Natural killer cell treated with Interleukin-12 subunit alpha and Interleukin-12 subunit beta and Interleukin-15 and Interleukin-18, amount 100 ng/mL, for 72 hours (primary cell): ENCODE data around the gene FOXD4. TPM values are rescaled to one million over a fixed set of nuclear protein-coding genes. Genes with fewer than 3 reads are reported as not detected.
"Not testable (repeated sequence)": the region's sequence is repeated elsewhere in the genome, so short reads cannot be mapped to it uniquely, and the experiment has no call there.

Experiments used
- ATAC-seq, 2 donors: fragments of 150-1000 bp; cut with Tn5 transposase in 1 of 2; sonication (Bioruptor Pico), chemical (Tn5 transposase) in 1 of 2; 2 replicates each; pipeline ENCODE4 v1.10.0; 2021
- DNase-seq: peaks from one replicate; pipeline ENCODE4 v3.0.0; 2022; ENCODE audit warnings: low spot score
- H3K27ac Mint-ChIP-seq, 2 donors: 1 replicate in 1 of 2; 2 replicates in 1 of 2; pipeline ENCODE4 v1.8.0; 2022; ENCODE audit warnings: mixed read lengths in 2 of 2, mild to moderate bottlenecking in 1 of 2, moderate library complexity in 1 of 2
- H3K27me3 Mint-ChIP-seq, 2 donors: 1 replicate in 1 of 2; 2 replicates in 1 of 2; pipeline ENCODE4 v1.8.0; 2022; ENCODE audit warnings: mixed read lengths in 2 of 2
- H3K36me3 Mint-ChIP-seq: one replicate; pipeline ENCODE4 v1.8.0; 2022; ENCODE audit warnings: mixed read lengths
- H3K4me1 Mint-ChIP-seq, 2 donors: 1 replicate in 1 of 2; 2 replicates in 1 of 2; pipeline ENCODE4 v1.8.0; 2022; ENCODE audit warnings: low read depth in 2 of 2, mixed read lengths in 2 of 2, mild to moderate bottlenecking in 1 of 2
- H3K4me3 Mint-ChIP-seq: one replicate; pipeline ENCODE4 v1.8.0; 2022; ENCODE audit warnings: mixed read lengths
- H3K9me3 Mint-ChIP-seq: 2 replicates; pipeline ENCODE4 v1.8.0; 2022; ENCODE audit warnings: mixed read lengths
- total RNA-seq, 2 donors: library from RNA; stranded (reverse); gene quantifications; one replicate each; pipeline ENCODE4 v1.2.3, GENCODE V29; 2022

The FOXD4 gene
- total RNA-seq, 2 donors from 2014 or later, result 0.21 to 0.22 TPM

DNA sequence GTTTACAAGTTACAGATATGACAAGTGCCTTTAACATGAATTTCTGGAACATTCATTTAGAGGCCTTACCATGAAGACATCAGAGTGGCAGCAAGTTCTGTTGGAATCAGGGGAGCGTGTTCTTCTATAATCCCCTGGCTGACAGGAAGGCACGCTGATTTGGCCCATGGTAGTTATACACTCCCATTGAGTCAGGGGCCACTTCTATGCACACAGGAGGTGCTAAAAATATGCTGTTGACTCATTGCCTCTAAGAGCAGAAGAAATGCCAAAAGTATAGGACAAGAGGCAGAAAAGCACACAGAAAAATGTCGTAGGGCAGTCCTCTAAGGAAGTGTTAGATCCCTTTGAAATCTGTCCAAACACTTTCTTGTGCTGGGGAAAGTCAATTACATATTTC lies 39.9 kb downstream of the FOXD4 start:
- not testable (repeated sequence) for ATAC-seq, H3K27ac Mint-ChIP-seq, DNase-seq, H3K27me3 Mint-ChIP-seq, H3K4me1 Mint-ChIP-seq, H3K4me3 Mint-ChIP-seq, H3K36me3 Mint-ChIP-seq, H3K9me3 Mint-ChIP-seq

- not testable (repeated sequence) for ATAC-seq, H3K4me3 Mint-ChIP-seq, DNase-seq, H3K4me1 Mint-ChIP-seq, H3K9me3 Mint-ChIP-seq, H3K27me3 Mint-ChIP-seq, H3K36me3 Mint-ChIP-seq, H3K27ac Mint-ChIP-seq
Observed at GRCh38 chr9:76389-76788, 41.8 kb downstream of the FOXD4 start.

DNA sequence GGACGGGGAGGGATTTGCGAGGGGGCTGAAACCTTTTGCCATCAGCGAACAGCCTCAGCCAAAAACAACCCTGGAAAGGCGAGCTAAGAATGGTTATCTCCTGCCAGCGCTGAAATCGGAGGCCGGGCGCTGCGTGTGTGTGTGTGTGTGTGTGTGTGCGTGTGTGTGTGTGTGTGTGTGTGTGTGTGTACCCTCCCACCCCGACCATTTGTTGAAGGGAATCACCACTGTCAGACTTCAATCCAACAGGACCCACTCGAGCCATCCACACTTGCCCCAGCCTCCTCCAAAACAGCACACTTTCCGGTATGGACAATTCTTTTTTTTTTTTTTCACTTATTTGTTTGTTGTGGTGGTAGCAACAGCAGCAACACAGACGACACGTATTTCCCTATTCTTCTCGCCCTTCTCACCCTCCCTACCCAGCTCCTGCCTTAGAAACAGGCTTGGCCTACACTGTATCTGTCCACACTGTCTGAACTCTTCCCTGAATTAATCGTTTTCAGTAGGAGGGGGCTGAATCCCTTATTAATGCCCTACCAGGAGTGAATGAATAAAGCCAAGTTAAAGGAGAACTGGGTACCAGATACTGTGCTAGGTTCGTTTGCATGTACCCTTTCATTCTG lies 44.2 kb downstream of the FOXD4 start:
- not testable (repeated sequence) for H3K4me1 Mint-ChIP-seq, H3K27ac Mint-ChIP-seq, H3K9me3 Mint-ChIP-seq, H3K36me3 Mint-ChIP-seq, ATAC-seq, DNase-seq, H3K27me3 Mint-ChIP-seq
- H3K4me3 Mint-ChIP-seq, result peak overlapping the region; percentile 42

DNA sequence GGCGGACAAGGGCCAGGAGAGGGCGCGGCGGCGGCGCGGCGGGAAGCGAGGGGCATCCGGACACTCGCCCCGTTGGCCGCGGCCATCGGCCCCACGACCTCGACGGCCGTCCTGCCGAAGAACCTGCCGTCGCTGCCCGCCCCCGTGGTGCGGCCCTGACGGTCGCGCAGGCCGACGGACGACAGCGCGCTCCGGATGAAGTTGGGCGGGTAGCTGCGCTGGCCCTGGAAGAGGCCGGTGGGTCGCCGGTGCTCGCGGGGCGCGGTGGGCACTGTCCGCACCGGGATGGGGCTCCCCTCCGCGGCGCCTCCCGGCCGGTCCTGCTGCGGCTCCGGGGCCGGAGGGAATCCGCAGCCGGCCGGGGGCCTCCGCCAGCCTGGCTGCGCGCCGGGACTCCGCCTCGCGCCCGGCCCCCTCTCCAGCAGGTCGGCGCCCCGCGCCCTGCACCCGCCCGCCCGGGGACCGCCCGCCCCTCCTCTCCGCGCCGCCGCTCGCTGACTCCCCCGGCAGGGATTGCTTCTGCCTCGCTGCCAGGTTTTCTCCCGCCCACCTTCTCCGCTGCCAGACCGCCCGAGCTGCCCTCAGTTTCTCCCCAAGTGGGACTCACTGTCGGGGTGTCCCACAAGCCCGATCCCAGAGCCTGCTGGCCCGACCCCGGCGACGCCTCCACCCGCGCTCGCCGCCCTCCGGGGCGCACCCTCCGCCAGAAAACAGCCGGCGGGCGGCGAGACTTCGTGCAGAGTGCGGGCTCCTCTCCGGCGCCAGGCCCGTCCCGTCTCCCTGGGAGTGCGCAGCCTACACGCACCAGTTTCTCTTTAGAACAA lies 44.9 kb downstream of the FOXD4 start:
- H3K36me3 Mint-ChIP-seq, H3K27ac Mint-ChIP-seq, H3K27me3 Mint-ChIP-seq, H3K4me1 Mint-ChIP-seq, H3K9me3 Mint-ChIP-seq, DNase-seq: not testable (repeated sequence)
- peak; percentile 62 to 65 for ATAC-seq
- peak overlapping the region; percentile 42 for H3K4me3 Mint-ChIP-seq

Other genes starting within 250 kb of the FOXD4 start
- 10 to 100 TPM; 12.4 to 17.5 TPM for gene WASHC1, start 89.0 kb downstream of the FOXD4 start, total RNA-seq
- gene ZNG1A, start 60.6 kb upstream of the FOXD4 start, total RNA-seq, result 10 to 100 TPM; 33.4 to 56.6 TPM
- gene DOCK8, start 96.4 kb upstream of the FOXD4 start, total RNA-seq, result 100 to 1,000 TPM; 143 to 174 TPM